ENCODE results near the gene RHBDF2. TPM values are rescaled to one million over a fixed set of nuclear protein-coding genes. Genes with fewer than 3 reads are reported as not detected.

The RHBDF2 gene
- total RNA-seq, 1 experiment from 2014 or later: 39.6 TPM

DNA sequence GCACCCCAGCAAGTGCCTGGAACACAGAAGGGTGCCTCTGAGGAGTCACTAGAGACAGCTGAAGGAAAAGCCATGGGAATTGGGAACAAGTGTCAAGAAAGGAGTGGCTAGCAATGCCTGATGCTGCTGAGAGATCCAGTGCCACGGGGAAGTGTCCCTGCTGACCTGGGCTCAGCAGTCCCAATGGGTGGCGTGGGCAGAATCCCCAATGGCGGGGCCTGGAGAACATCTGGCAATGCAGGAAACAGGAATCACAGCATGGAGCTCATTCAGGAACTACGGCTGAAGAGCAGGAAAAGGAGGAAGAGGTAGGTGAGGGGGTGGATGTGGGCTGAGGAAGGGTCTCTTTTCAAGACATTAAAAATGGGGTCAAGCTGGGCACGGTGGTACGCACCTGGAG lies 78.4 kb downstream of the RHBDF2 start:
- Histone ChIP-seq H3K27me3 (ENCODE audit: insufficient read depth, low read depth) (no peaks in the 10 kb centered on the region), H3K4me3 (no peak overlapping the region), H3F3A (ENCODE audit: insufficient read depth, low read depth) (no peaks in the 10 kb centered on the region), H2AFZ (no peak overlapping the region), H3K9me2 (ENCODE audit: insufficient read depth) (no peaks in the 10 kb centered on the region), H3K79me2 (ENCODE audit: low read depth) (no peaks in the 10 kb centered on the region), H3K27ac (no peak overlapping the region), H3K36me3 (ENCODE audit: low read depth) (no peaks in the 10 kb centered on the region), H3K4me2 (no peak overlapping the region), H3K9me3 (ENCODE audit: insufficient read depth, low read depth) (no peaks in the 10 kb centered on the region), H3K4me1 (replicated peaks; ENCODE audit: insufficient read depth) (no peaks in the 10 kb centered on the region), H4K20me1 (ENCODE audit: insufficient read depth) (no peaks in the 10 kb centered on the region; the same call in 1 of the 2 replicates)
- no peak for DNase-seq
- POLR2A ChIA-PET (ENCODE audit: unreplicated experiment): no interaction called here
- TF ChIP-seq EZH2 (IDR thresholded peaks at IDR 0.05; ENCODE audit: low read depth): no peak
- BruUV-seq (replicated peaks): no TSS peak
- CTCF ChIA-PET: no interaction called here
- intact Hi-C loops (cut with micrococcal nuclease; ENCODE audit: unreplicated experiment): no loop called here

DNA sequence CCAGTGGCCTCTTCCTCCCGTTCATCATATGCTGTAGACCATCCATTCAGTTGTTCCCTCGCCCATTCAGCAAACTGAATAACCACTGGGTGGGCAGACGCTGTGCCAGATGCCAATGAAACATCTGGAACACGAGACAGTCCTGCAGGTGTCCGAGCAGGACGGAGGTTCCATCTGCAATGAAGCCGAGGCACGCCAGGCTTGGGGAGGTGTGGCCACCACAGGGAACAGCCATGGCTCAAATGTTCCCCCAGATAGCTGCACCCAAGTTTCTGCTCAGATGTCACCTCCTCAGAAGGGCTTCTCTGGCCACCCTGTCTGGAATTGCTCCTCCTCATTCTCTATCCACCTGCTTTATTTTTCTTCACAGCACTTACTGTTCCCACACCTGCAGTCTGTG lies 78.8 kb downstream of the RHBDF2 start:
- TF ChIP-seq, protein P1, sequence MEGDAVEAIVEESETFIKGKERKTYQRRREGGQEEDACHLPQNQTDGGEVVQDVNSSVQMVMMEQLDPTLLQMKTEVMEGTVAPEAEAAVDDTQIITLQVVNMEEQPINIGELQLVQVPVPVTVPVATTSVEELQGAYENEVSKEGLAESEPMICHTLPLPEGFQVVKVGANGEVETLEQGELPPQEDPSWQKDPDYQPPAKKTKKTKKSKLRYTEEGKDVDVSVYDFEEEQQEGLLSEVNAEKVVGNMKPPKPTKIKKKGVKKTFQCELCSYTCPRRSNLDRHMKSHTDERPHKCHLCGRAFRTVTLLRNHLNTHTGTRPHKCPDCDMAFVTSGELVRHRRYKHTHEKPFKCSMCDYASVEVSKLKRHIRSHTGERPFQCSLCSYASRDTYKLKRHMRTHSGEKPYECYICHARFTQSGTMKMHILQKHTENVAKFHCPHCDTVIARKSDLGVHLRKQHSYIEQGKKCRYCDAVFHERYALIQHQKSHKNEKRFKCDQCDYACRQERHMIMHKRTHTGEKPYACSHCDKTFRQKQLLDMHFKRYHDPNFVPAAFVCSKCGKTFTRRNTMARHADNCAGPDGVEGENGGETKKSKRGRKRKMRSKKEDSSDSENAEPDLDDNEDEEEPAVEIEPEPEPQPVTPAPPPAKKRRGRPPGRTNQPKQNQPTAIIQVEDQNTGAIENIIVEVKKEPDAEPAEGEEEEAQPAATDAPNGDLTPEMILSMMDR (conservative IDR thresholded peaks at IDR 0.05): no peak
- no peaks in the 10 kb centered on the region; the same call in 1 of the 2 replicates for H4K20me1 ChIP-seq (ENCODE audit: insufficient read depth)
- H3F3A ChIP-seq (ENCODE audit: insufficient read depth, low read depth): no peaks in the 10 kb centered on the region

DNA sequence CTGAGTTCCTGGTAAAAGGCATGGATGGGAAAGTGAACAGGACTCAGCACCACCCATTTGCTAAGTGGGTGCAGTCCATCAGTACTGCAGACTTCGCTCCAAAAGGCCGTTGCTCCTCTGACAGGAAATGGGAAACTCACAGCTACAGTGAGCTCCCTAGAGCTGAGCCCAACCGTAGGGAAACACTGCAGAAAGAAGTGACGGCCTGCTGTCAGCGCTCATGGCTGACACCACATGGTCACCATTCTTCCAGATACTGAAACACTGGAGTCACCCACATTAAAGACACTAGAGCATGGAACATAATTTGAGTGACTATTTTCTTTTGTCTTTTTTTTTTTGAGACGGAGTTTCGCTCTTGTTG lies 80.2 kb downstream of the RHBDF2 start:
- POLR2A ChIA-PET (ENCODE audit: unreplicated experiment): no interaction called here
- no peak overlapping the region for H2AFZ ChIP-seq
- CTCF ChIA-PET: no interaction called here
- H3K27ac ChIP-seq: no peak overlapping the region
- H3K9me3 ChIP-seq (ENCODE audit: insufficient read depth, low read depth): no peaks in the 10 kb centered on the region
- H3K36me3 ChIP-seq (ENCODE audit: low read depth): no peaks in the 10 kb centered on the region
- H3K4me2 ChIP-seq: no peak overlapping the region
- no peaks in the 10 kb centered on the region; the same call in 1 of the 2 replicates for H4K20me1 ChIP-seq (ENCODE audit: insufficient read depth)
- DNase-seq: no peak
- no peaks in the 10 kb centered on the region for H3K4me1 ChIP-seq (replicated peaks; ENCODE audit: insufficient read depth)
- no peak for TF ChIP-seq EZH2 (IDR thresholded peaks at IDR 0.05; ENCODE audit: low read depth)
- TF ChIP-seq, protein P1 (conservative IDR thresholded peaks at IDR 0.05): no peak
- intact Hi-C loops (cut with micrococcal nuclease; ENCODE audit: unreplicated experiment): no loop called here
- no peaks in the 10 kb centered on the region for H3K9me2 ChIP-seq (ENCODE audit: insufficient read depth)
- no peaks in the 10 kb centered on the region for H3F3A ChIP-seq (ENCODE audit: insufficient read depth, low read depth)
- no peaks in the 10 kb centered on the region for H3K79me2 ChIP-seq (ENCODE audit: low read depth)
- no peaks in the 10 kb centered on the region for H3K27me3 ChIP-seq (ENCODE audit: insufficient read depth, low read depth)
- BruUV-seq (replicated peaks): no TSS peak
- no peak overlapping the region for H3K4me3 ChIP-seq

More for the DNA sequence above, 78.8 kb downstream of the RHBDF2 start:
- no peak overlapping the region for H2AFZ ChIP-seq
- intact Hi-C loops (cut with micrococcal nuclease; ENCODE audit: unreplicated experiment): no loop called here
- no TSS peak for BruUV-seq (replicated peaks)
- no peaks in the 10 kb centered on the region for H3K9me3 ChIP-seq (ENCODE audit: insufficient read depth, low read depth)
- no peak for DNase-seq
- ChIA-PET POLR2A (ENCODE audit: unreplicated experiment) (no interaction called here), CTCF (no interaction called here)
- H3K4me1 ChIP-seq (replicated peaks; ENCODE audit: insufficient read depth): no peaks in the 10 kb centered on the region
- no peak overlapping the region for H3K4me3 ChIP-seq
- H3K79me2 ChIP-seq (ENCODE audit: low read depth): no peaks in the 10 kb centered on the region
- no peaks in the 10 kb centered on the region for H3K9me2 ChIP-seq (ENCODE audit: insufficient read depth)
- H3K4me2 ChIP-seq: no peak overlapping the region
- H3K27ac ChIP-seq: no peak overlapping the region
- no peaks in the 10 kb centered on the region for H3K27me3 ChIP-seq (ENCODE audit: insufficient read depth, low read depth)
- H3K36me3 ChIP-seq (ENCODE audit: low read depth): no peaks in the 10 kb centered on the region

Other genes with a start within 250 kb of the RHBDF2 start
- 110 and 134 TPM in 2 replicates for gene UBALD2, start 236.1 kb downstream of the RHBDF2 start, total RNA-seq (2021)
- gene QRICH2, start 193.1 kb downstream of the RHBDF2 start, total RNA-seq (2021): 2.7 and 3.3 TPM in 2 replicates
- 63.3 and 73.0 TPM in 2 replicates for gene PRPSAP1, start 147.5 kb downstream of the RHBDF2 start, total RNA-seq (2021)
- 5.5 and 9.3 TPM in 2 replicates for gene SPHK1, start 116.8 kb downstream of the RHBDF2 start, total RNA-seq (2021)
- 27.4 and 28.0 TPM in 2 replicates for gene UBE2O, start 48.3 kb downstream of the RHBDF2 start, total RNA-seq (2021)
- 0.65 TPM in 1 of 2 replicates, not detected in the other for gene AANAT, start 33.8 kb downstream of the RHBDF2 start, total RNA-seq (2021)
- 0.93 and 1.1 TPM in 2 replicates for gene CYGB, start 36.3 kb upstream of the RHBDF2 start, total RNA-seq (2021)
- 2.6 and 2.7 TPM in 2 replicates for gene PRCD, start 38.6 kb upstream of the RHBDF2 start, total RNA-seq (2021)
- gene ST6GALNAC2, start 84.4 kb upstream of the RHBDF2 start, total RNA-seq (2021): 15.5 and 18.7 TPM in 2 replicates
- gene ST6GALNAC1, start 142.3 kb upstream of the RHBDF2 start, total RNA-seq (2021): 0.75 and 0.76 TPM in 2 replicates
- 5.5 and 8.9 TPM in 2 replicates for gene MXRA7, start 209.5 kb upstream of the RHBDF2 start, total RNA-seq (2021)
- 19.4 and 25.2 TPM in 2 replicates for gene JMJD6, start 225.2 kb upstream of the RHBDF2 start, total RNA-seq (2021)
- gene METTL23, start 225.4 kb upstream of the RHBDF2 start, total RNA-seq (2021): 31.7 and 40.5 TPM in 2 replicates
- 186 and 187 TPM in 2 replicates for gene SRSF2, start 235.9 kb upstream of the RHBDF2 start, total RNA-seq (2021)
- 43.8 and 47.3 TPM in 2 replicates for gene MFSD11, start 236.7 kb upstream of the RHBDF2 start, total RNA-seq (2021)

Data from PC-9 (cell line).